NB4 (cell line): ENCODE measurements around the gene GPC3.
A peak's percentile ranks its signal among the peaks of the same experiment; 100 is the strongest.

Experiments used
- DNase-seq: peaks from one replicate; pipeline ENCODE4 v3.0.0; 2010; ENCODE audit warnings: low read depth
- H3K4me3 ChIP-seq: one replicate; pipeline ENCODE4 v1.5.1; 2011; ENCODE audit warnings: mild to moderate bottlenecking, low read depth, low read length, moderate library complexity
- CTCF ChIP-seq: IDR thresholded peaks from one replicate; pipeline ENCODE4 v1.5.1; 2012; ENCODE audit warnings: low read depth, low read length
- MYC ChIP-seq: IDR thresholded peaks from 2 replicates; pipeline ENCODE4 v1.6.1; 2011; ENCODE audit warnings: low read depth, low read length
- POLR2A ChIP-seq: IDR thresholded peaks from 2 replicates; pipeline ENCODE4 v1.6.1; 2011; ENCODE audit warnings: mild to moderate bottlenecking; ENCODE audit not compliant: insufficient read length; ENCODE audit errors: extremely low read depth
- TF ChIP-seq, protein P1 (sequence below): IDR thresholded peaks from 2 replicates; pipeline ENCODE4 v1.6.1; 2011; ENCODE audit warnings: low read depth, low read length

The GPC3 gene

DNA sequence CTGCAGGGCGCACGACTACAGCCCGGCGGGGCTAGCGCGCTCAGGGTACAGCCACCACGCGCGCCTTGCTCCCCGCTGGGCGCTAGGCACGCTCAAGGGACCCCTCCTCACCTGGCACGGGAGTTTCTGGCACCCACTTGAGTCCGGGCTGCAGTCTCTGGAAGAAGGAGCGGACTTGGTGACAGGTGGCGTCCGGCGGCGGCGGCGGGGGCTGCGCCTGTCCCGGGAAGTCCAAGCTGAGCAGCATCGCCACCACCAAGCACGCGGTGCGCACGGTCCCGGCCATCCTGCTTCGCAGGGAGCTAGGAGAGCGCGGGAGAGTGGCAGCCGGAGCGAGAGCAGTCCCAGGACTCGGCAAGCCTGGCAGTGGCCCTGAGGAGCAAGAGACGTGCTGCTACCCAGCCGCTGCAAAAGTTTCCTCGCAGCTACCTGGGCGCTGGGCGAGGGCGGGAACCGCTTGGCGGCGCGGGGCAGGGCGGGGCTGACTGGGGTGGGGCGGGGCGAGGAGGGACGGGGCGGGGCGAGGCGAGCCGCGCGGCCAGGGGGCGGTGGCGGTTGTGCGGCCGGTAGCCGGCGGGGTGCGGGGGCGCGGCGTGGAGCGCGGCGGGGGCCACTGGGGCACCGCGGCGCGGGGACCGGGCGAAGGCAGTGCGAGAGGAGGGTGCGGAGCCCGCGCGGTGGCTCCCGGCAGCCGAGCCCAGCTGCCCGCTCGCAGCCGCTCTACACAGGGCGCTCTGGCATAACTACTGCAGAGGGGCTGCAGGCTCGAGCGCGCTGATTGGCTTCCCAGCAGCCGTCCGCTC lies at the start of gene GPC3:
Gene GPC3, minus strand, starts transcription at position 431 of the 803 bp plus-strand sequence.
- TF ChIP-seq, protein P1, sequence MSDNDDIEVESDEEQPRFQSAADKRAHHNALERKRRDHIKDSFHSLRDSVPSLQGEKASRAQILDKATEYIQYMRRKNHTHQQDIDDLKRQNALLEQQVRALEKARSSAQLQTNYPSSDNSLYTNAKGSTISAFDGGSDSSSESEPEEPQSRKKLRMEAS: no peak
- TF ChIP-seq CTCF: no peak
- no peak for TF ChIP-seq MYC
- TF ChIP-seq POLR2A: no peak
- DNase-seq: no peak
- no peak within 1 kb of the TSS for H3K4me3 ChIP-seq

DNA sequence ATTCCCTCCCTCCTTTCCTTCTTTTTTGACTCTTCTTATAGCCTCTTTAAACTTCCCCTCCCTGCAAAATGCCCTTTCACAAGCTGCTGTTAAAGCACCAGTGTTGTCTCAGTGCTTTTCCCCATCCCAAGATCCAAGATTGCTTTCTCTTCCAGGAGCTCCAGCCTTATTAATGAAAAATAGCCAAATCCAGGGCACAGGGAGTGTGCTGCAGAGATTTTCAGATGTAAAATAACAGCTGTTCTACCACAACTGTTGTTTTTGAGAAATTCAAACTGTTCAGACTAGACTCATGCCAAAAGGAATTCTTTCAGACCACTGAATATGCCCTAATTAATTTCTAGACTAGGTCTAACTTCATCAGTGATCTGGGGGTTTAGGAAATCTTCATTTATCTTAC lies 47.0 kb upstream of the GPC3 start:
- TF ChIP-seq CTCF (no peak), MYC (no peak), POLR2A (no peak)
- TF ChIP-seq, protein P1: no peak
- no peak for DNase-seq
- no peak overlapping the region for H3K4me3 ChIP-seq

- peak; percentile 26 for DNase-seq
- no peak for TF ChIP-seq POLR2A
- TF ChIP-seq, protein P1: no peak
- no peak for TF ChIP-seq MYC
- TF ChIP-seq CTCF: peak; percentile 1
- H3K4me3 ChIP-seq: no peak overlapping the region
Measured at GRCh38 chrX:134026565-134027311, 41.3 kb upstream of the GPC3 start.

- TF ChIP-seq, protein P1: no peak
- TF ChIP-seq CTCF (no peak), MYC (no peak), POLR2A (no peak)
- no peak overlapping the region for H3K4me3 ChIP-seq
- peak; percentile 8 for DNase-seq
Measured at GRCh38 chrX:134025986-134026545, 40.7 kb upstream of the GPC3 start.

GRCh38 chrX:134024686-134025377 lies 39.4 kb upstream of the GPC3 start:
- H3K4me3 ChIP-seq: no peak overlapping the region
- DNase-seq: no peak
- TF ChIP-seq POLR2A (no peak), MYC (no peak), CTCF (no peak)
- TF ChIP-seq, protein P1: no peak
